ENCODE results near the gene DEFB121.

Gene DEFB121

GRCh38 chr20:31425797-31426196, 19.8 kb upstream of the DEFB121 start:
- DNase-seq (ENCODE audit: low read depth in 1 of 2, low spot score in 1 of 2): no peak

GRCh38 chr20:31418307-31418706, 12.3 kb upstream of the DEFB121 start:
- no peak for TF ChIP-seq REST (IDR thresholded peaks at IDR 0.05; ENCODE audit: insufficient replicate concordance, low read depth)
- TF ChIP-seq POLR2AphosphoS5 (IDR thresholded peaks at IDR 0.05; ENCODE audit: low read depth): no peak
- no peak for TF ChIP-seq GABPA (IDR thresholded peaks at IDR 0.05; ENCODE audit: low read depth)
- no peak for TF ChIP-seq CTCF (IDR thresholded peaks at IDR 0.05; ENCODE audit: insufficient read depth, low read length)
- TF ChIP-seq SPI1 (IDR thresholded peaks at IDR 0.05; ENCODE audit: borderline replicate concordance, low read depth): no peak
- DNase-seq (ENCODE audit: low read depth in 1 of 2, low spot score in 1 of 2): no peak
- no peaks in the 10 kb centered on the region for H3K27me3 ChIP-seq (ENCODE audit: insufficient read depth, poor library complexity, severe bottlenecking)
- no peak overlapping the region for H3K4me3 ChIP-seq (replicated peaks; ENCODE audit: insufficient read depth, low read length)
- H3K27ac ChIP-seq (replicated peaks): no peak overlapping the region

More at GRCh38 chr20:31425797-31426196, 19.8 kb upstream of the DEFB121 start:
- H3K27ac ChIP-seq (replicated peaks): no peak overlapping the region
- TF ChIP-seq GABPA (IDR thresholded peaks at IDR 0.05; ENCODE audit: low read depth) (no peak), CTCF (IDR thresholded peaks at IDR 0.05; ENCODE audit: insufficient read depth, low read length) (no peak), REST (IDR thresholded peaks at IDR 0.05; ENCODE audit: insufficient replicate concordance, low read depth) (no peak)
- no peak overlapping the region for H3K4me3 ChIP-seq (replicated peaks; ENCODE audit: insufficient read depth, low read length)
- peaks cover 2% of the 10 kb centered on the region for H3K27me3 ChIP-seq (ENCODE audit: insufficient read depth, poor library complexity, severe bottlenecking)

GRCh38 chr20:31415653-31416052, 9.6 kb upstream of the DEFB121 start:
- no peak for DNase-seq (ENCODE audit: low read depth in 1 of 2, low spot score in 1 of 2)
- Histone ChIP-seq H3K27ac (replicated peaks) (no peak overlapping the region), H3K4me3 (replicated peaks; ENCODE audit: insufficient read depth, low read length) (no peak overlapping the region), H3K27me3 (ENCODE audit: insufficient read depth, poor library complexity, severe bottlenecking) (no peaks in the 10 kb centered on the region)
- TF ChIP-seq POLR2AphosphoS5 (IDR thresholded peaks at IDR 0.05; ENCODE audit: low read depth): no peak
- TF ChIP-seq REST (IDR thresholded peaks at IDR 0.05; ENCODE audit: insufficient replicate concordance, low read depth): no peak
- no peak for TF ChIP-seq CTCF (IDR thresholded peaks at IDR 0.05; ENCODE audit: insufficient read depth, low read length)
- TF ChIP-seq GABPA (IDR thresholded peaks at IDR 0.05; ENCODE audit: low read depth): no peak
- no peak for TF ChIP-seq SPI1 (IDR thresholded peaks at IDR 0.05; ENCODE audit: borderline replicate concordance, low read depth)
